Right lobe of liver (tissue), 4 donors: ENCODE data around the gene BCL2L1.

ENCODE experiments used
- CTCF ChIP-seq, 4 donors: fragments of 200-600 bp in 3 of 4; fragments of 450-650 bp in 1 of 4; IDR thresholded peaks; one replicate each; pipeline versions ENCODE4 v1.5.1 to v1.8.0; 2016 to 2022; ENCODE audit warnings: antibody characterized with exemption in 4 of 4, mild to moderate bottlenecking in 2 of 4
- POLR2A ChIP-seq: fragments of 450-650 bp; IDR thresholded peaks from one replicate; pipeline ENCODE4 v1.6.1; 2017; ENCODE audit warnings: antibody characterized with exemption, mild to moderate bottlenecking
- donor health status: DM: no; HTN: no; CAD: no.
- donor health status: DM: no; HTN: no; CAD: no.
- donor health status: DM: no; HTN: yes; CAD: no.

GRCh38 chr20:31677553-31678260 lies 45.0 kb downstream of the BCL2L1 start:
- TF ChIP-seq POLR2A, result no peak
- no peak for TF ChIP-seq CTCF (IDR thresholded peaks at IDR 0.05)
